SU-DHL-6 (cell line): ENCODE results near the gene TMEM92.

Source experiments
- H2AFZ ChIP-seq: fragments of 200-600 bp; sonication (generic); 2 replicates; pipeline ENCODE4 v1.6.1; 2014; ENCODE audit warnings: low read depth, mild to moderate bottlenecking, moderate library complexity, mixed read lengths, antibody characterized with exemption, low read length; ENCODE audit not compliant: severe bottlenecking
- H3F3A ChIP-seq: fragments of 200-600 bp; shearing (Covaris generic); 2 replicates; pipeline ENCODE4 v1.6.0; 2016; ENCODE audit warnings: antibody characterized with exemption, mild to moderate bottlenecking; ENCODE audit not compliant: insufficient read depth
- H3K27ac ChIP-seq: fragments of 200-600 bp; sonication (generic); 2 replicates; pipeline ENCODE4 v1.5.1; 2016; ENCODE audit warnings: low read depth, mild to moderate bottlenecking, low read length, moderate library complexity, mixed read lengths
- H3K27me3 ChIP-seq: fragments of 200-600 bp; sonication (generic), shearing (Covaris generic); 2 replicates; pipeline ENCODE4 v1.6.0; 2014; ENCODE audit warnings: mild to moderate bottlenecking, low read length
- H3K36me3 ChIP-seq: fragments of 200-600 bp; sonication (generic); 2 replicates; pipeline ENCODE4 v1.6.1; 2014; ENCODE audit warnings: mild to moderate bottlenecking, low read length, mixed read lengths
- H3K4me2 ChIP-seq: fragments of 300-600, 200-600 bp; shearing (Covaris generic), sonication (generic); 2 replicates; pipeline ENCODE4 v1.6.0; 2014; ENCODE audit warnings: low read length, low read depth, mild to moderate bottlenecking; ENCODE audit not compliant: poor library complexity, severe bottlenecking
- H3K4me3 ChIP-seq: fragments of 200-600 bp; sonication (generic); 2 replicates; pipeline ENCODE4 v1.5.1; 2014; ENCODE audit warnings: antibody characterized with exemption, low read length, mild to moderate bottlenecking, mixed read lengths; ENCODE audit not compliant: insufficient read depth, poor library complexity, severe bottlenecking
- H3K79me2 ChIP-seq: fragments of 200-600 bp; sonication (generic); 2 replicates; pipeline ENCODE4 v1.6.1; 2014; ENCODE audit warnings: mild to moderate bottlenecking, low read length, moderate library complexity; ENCODE audit not compliant: insufficient read depth
- H3K9ac ChIP-seq: fragments of 200-600 bp; sonication (generic); 2 replicates; pipeline ENCODE4 v1.7.0; 2014; ENCODE audit warnings: mild to moderate bottlenecking, low read length
- H3K9me2 ChIP-seq: fragments of 200-600 bp; sonication (generic); replicated peaks from 2 replicates; pipeline ENCODE4 v1.6.1; 2014; ENCODE audit warnings: low read length; ENCODE audit not compliant: insufficient read depth
- H3K9me3 ChIP-seq: fragments of 200-600 bp; sonication (generic); 2 replicates; pipeline ENCODE4 v1.6.1; 2014; ENCODE audit warnings: low read length, mixed read lengths; ENCODE audit not compliant: insufficient read depth
- H4K20me1 ChIP-seq: fragments of 200-600 bp; sonication (generic); 2 replicates; pipeline ENCODE4 v1.6.1; 2014; ENCODE audit warnings: low read depth, mild to moderate bottlenecking, antibody characterized with exemption, low read length, moderate library complexity, mixed read lengths
- EZH2phosphoT487 ChIP-seq: fragments of 200-600 bp; sonication (generic), shearing (Covaris generic); conservative IDR thresholded peaks from 2 replicates; pipeline ENCODE4 v1.6.1; 2018; ENCODE audit warnings: mild to moderate bottlenecking, antibody characterized with exemption, low read length, moderate library complexity, mixed read lengths
- TF ChIP-seq, protein P1 (sequence below): fragments of 200-600 bp; sonication (generic); IDR thresholded peaks from one replicate; pipeline ENCODE4 v1.5.1; 2017; ENCODE audit warnings: antibody characterized with exemption, mild to moderate bottlenecking, low read length, moderate library complexity; ENCODE audit not compliant: insufficient read depth, poor library complexity, severe bottlenecking

TMEM92 gene

DNA sequence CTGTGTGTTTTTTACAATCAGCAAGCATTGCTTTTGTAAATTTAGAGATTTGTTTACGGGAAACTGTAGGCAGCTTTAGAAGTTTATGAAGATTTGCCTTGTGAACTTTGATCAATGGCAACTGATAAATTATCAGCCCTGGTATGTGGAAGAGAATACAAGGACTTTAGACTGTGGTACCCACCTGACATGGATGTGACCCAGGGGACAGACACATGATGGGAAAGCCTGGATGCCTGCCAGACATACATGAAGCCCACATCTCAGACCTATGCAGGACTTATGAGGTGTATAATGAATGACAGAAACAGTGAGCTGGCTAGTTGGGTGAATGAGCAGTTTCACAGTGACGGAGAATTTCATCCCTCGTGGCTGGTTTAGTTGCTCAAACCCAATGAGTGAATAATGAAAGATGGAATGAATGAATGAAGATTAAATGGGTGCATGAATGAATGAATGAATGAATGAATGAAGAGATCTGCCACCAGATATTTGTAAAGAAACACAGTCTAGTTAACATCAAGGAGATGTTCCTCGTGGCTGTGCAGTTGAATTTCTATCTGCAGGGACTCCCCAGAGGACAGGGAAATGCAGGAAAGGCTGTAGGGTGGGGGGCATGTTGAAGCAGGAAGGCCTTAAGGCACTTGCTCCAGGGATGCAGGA lies 7.6 kb downstream of the TMEM92 start:
- no peaks in the 10 kb centered on the region for H3F3A ChIP-seq
- no peak overlapping the region for H2AFZ ChIP-seq
- no peaks in the 10 kb centered on the region for H3K9me2 ChIP-seq
- no peaks in the 10 kb centered on the region for H3K79me2 ChIP-seq
- H3K27me3 ChIP-seq: no peaks in the 10 kb centered on the region
- TF ChIP-seq, protein P1, sequence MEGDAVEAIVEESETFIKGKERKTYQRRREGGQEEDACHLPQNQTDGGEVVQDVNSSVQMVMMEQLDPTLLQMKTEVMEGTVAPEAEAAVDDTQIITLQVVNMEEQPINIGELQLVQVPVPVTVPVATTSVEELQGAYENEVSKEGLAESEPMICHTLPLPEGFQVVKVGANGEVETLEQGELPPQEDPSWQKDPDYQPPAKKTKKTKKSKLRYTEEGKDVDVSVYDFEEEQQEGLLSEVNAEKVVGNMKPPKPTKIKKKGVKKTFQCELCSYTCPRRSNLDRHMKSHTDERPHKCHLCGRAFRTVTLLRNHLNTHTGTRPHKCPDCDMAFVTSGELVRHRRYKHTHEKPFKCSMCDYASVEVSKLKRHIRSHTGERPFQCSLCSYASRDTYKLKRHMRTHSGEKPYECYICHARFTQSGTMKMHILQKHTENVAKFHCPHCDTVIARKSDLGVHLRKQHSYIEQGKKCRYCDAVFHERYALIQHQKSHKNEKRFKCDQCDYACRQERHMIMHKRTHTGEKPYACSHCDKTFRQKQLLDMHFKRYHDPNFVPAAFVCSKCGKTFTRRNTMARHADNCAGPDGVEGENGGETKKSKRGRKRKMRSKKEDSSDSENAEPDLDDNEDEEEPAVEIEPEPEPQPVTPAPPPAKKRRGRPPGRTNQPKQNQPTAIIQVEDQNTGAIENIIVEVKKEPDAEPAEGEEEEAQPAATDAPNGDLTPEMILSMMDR: no peak
- TF ChIP-seq EZH2phosphoT487: no peak
- H3K4me3 ChIP-seq: no peak overlapping the region
- no peaks in the 10 kb centered on the region for H4K20me1 ChIP-seq
- no peaks in the 10 kb centered on the region for H3K9me3 ChIP-seq
- H3K27ac ChIP-seq: no peak overlapping the region
- H3K4me2 ChIP-seq: no peak overlapping the region
- no peak overlapping the region for H3K9ac ChIP-seq
- no peaks in the 10 kb centered on the region for H3K36me3 ChIP-seq

DNA sequence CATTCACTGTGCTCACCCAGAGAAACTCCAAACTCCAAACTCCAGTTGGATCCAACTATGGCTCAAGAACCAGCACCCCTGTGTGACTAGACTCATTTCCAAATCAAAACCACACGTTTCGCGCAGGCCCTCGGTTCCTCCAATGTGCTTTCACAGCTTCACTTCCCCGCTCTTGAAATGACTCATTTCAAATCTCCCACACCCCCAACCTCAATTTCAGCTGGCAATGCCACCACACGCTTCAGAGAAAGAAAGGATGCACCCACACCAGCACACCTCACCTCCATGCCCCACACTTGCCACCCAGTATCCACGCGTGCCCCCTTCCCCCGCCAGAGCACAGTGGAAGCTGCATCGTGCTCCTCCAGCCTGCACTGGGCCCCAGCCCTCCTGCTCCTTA lies 9.0 kb downstream of the TMEM92 start:
- H3K4me2 ChIP-seq: no peak overlapping the region
- H3K4me3 ChIP-seq: no peak overlapping the region

DNA sequence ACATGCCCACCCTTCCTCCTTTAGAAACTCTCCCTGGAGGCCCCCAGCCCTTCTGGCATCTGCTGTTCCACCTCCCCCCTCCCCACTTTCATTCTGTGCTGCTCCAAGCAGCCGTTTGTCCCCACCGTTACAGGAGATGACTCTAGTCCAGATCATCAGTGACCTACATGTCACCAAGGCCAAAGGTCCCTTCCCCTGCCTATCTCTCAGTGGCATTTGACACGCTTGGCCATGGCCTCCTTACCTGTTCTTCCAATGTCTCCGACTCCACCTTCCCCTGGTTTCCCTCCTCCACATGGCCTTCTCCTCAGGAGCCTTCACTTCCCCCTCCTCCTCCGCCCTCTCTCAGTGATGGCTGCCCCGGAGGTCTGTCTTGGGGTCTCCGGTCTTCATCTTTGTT lies 9.4 kb downstream of the TMEM92 start:
- no peak overlapping the region for H2AFZ ChIP-seq
- no peaks in the 10 kb centered on the region for H3K36me3 ChIP-seq
- TF ChIP-seq, protein P1: no peak
- no peak for TF ChIP-seq EZH2phosphoT487
- H3K79me2 ChIP-seq: no peaks in the 10 kb centered on the region
- no peak overlapping the region for H3K9ac ChIP-seq
- no peaks in the 10 kb centered on the region for H3K9me2 ChIP-seq
- H3K9me3 ChIP-seq: no peaks in the 10 kb centered on the region
- H3K27me3 ChIP-seq: no peaks in the 10 kb centered on the region
- H3K4me2 ChIP-seq: no peak overlapping the region
- H3K27ac ChIP-seq: no peak overlapping the region
- H3F3A ChIP-seq: no peaks in the 10 kb centered on the region
- H4K20me1 ChIP-seq: no peaks in the 10 kb centered on the region
- H3K4me3 ChIP-seq: no peak overlapping the region

More for the DNA sequence above, 9.0 kb downstream of the TMEM92 start:
- Histone ChIP-seq H3K27me3 (no peaks in the 10 kb centered on the region), H4K20me1 (no peaks in the 10 kb centered on the region), H3F3A (no peaks in the 10 kb centered on the region), H3K27ac (no peak overlapping the region), H3K9me3 (no peaks in the 10 kb centered on the region), H3K79me2 (no peaks in the 10 kb centered on the region), H3K9ac (no peak overlapping the region), H2AFZ (no peak overlapping the region), H3K9me2 (no peaks in the 10 kb centered on the region), H3K36me3 (no peaks in the 10 kb centered on the region)
- no peak for TF ChIP-seq EZH2phosphoT487
- TF ChIP-seq, protein P1: no peak
